ENCODE measurements around the gene KATNAL1.

Gene KATNAL1

DNA sequence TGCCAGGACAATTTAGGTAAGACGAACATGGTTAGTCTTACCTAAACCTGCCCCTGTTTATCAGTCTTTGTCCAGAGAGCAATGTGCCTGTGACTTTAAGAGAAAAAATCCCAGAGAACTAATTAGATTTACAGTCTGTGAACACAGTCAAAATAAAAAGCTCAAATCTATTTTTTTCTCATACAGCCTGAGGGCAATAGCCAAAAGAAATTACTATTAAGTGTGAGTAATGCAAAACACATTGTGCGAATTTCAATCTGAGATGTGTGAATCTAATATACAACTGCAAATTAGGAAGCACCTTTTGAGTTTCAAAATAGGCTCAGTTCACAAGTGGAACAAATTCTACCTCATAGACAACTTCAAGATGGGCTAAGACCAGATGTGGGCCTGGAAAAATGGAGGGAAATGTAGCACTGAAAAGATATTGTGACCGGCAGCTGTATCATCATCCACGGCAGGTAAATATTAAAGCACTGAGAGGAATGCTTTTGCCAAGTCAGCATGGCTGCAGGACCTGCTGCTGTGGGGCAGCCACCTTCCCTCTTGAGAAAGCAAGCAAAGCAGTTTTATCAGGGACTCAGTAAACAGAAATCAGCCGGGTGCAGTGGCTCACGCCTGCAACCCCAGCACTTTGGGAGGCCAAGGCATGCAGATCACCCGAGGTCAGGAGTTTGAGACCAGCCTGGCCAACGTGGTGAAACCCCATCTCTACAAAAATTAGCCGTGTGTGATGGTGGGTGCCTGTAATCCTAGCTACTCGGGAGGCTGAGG is 114.8 kb downstream of the KATNAL1 start:
- TF ChIP-seq, protein P1, sequence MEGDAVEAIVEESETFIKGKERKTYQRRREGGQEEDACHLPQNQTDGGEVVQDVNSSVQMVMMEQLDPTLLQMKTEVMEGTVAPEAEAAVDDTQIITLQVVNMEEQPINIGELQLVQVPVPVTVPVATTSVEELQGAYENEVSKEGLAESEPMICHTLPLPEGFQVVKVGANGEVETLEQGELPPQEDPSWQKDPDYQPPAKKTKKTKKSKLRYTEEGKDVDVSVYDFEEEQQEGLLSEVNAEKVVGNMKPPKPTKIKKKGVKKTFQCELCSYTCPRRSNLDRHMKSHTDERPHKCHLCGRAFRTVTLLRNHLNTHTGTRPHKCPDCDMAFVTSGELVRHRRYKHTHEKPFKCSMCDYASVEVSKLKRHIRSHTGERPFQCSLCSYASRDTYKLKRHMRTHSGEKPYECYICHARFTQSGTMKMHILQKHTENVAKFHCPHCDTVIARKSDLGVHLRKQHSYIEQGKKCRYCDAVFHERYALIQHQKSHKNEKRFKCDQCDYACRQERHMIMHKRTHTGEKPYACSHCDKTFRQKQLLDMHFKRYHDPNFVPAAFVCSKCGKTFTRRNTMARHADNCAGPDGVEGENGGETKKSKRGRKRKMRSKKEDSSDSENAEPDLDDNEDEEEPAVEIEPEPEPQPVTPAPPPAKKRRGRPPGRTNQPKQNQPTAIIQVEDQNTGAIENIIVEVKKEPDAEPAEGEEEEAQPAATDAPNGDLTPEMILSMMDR (IDR thresholded peaks at IDR 0.05): no peak

DNA sequence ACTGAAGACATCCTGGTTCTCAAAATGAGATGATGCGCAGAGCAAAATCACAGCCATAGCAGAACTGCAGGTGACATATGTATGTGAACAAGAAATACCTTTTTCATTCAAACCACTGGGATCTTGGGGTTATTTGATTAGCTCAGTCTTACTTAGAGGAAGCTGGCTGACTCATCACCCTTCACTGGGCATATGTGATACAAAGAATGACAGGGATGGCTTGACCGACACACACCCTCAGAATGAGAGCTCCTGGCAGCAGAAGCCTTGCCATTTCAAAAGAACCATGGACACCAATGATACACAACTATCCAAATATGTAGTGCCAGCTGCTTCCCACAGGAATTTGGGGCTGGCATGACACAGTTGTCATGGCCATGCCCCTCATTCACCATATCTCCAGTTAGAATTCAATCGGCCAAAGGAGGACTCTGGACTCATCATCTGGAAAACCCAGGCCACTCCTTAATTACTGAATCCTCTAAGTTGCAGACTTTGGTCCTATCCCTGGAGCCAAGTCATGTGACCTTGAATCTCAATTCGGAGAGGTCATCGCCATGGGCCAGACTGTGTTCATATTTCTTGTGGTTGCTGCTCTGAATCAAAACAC is 115.8 kb downstream of the KATNAL1 start:
- TF ChIP-seq, protein P1 (IDR thresholded peaks at IDR 0.05): no peak

DNA sequence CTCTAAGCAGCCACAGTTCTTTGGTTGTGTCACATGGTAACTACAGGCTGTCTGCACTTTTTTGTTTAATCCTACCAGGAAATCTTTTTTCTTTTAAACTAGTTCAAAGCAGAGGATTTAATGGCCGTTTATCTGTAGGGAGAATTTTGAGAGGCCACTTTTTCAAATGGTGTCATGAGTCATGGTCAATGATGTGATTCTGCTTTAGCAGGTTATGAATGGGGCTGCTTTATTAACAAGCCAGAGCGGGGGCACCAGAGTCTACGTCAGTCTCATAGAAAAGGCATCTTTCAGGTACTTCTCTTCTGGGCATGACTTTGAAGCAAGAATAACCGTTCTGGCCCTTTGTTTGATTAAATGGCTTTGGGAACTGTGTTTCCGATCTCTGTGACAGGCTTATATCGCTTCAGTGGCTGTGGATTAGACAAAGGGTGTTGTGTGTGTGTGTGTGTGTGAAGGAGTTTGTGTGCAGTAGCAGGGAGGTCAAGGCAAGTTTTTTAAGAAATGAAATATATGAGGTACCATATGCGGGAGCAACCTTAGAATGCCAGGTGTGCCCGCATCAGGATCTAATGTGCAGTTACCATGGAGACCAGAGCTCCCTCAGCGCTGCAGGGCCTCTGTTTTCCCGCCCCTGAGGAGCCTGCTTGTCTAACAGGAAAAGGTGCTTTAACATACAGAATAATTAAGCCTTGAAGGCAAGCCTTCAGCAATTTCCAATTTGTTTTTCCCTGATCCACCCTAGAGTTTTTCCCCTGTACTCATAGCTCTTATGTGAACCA is 120.5 kb downstream of the KATNAL1 start:
- TF ChIP-seq, protein P1 (IDR thresholded peaks at IDR 0.05): no peak

DNA sequence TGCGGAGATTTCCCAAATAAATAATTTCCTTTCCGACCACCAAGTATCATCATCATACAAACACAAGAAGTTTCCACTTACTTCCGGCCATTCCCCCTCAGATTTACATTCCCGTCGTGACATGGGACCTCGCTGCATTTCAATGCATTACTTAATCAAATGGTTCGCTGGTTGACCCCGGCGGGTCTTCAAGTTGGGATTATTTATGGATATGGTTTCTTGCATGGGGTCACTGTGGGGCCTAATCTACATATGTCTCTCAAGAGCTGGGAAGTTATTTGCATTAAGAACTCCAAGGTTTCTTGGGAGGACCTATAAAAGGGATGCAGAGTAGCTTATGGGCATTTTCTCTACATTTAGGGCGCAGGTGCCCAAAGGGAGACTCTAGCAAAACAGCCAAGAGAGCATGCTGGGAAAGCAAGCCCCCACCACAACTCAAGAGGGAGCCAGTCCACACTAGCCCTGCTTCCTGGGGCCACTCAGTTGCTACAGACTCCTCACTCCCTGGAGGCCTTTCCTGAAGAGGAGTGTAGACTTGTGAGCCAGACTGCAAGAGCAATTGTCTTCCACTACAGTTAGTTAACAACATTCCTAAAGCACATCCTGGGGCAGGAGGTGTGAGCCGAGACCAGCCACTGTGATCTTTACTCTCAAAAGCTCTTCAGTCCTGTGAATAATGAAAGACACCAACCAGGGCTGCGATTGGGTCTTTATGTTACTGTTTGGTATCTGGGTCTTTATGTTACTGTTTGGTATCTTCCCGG is 125.3 kb downstream of the KATNAL1 start:
- TF ChIP-seq, protein P1 (IDR thresholded peaks at IDR 0.05): no peak

DNA sequence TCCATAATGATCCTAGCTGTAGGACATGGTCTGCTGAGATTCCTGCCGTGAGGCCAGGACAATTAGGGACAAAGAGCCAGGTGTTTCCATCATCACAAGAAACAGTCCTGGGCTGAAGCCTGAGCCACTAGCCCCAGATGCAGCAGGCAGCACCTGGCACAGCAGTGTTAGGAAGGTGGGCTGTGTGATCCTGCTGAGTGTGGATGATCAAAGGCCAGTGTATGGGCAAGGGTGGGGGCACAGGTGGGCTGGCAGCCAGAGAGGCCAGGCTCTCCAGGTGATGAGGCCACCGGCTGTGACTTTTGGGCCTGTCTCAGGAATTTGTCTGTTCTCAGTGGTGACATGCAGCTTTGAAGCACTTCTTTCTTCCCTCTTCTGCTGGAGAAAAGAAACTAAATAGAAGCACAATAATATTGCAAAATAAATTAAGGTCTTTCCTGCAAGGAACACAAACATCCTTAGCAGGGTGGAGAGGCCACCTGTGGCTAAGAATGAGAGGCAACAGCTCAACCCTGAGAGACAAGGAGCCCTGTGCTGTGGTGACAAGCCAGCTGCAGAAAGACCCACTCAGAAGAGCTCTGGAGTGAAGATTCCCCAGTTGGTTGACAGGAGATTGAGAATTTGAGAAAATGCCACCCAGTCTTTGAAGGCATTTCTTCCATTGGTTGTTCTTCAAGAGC is 127.6 kb downstream of the KATNAL1 start:
- TF ChIP-seq, protein P1 (IDR thresholded peaks at IDR 0.05): no peak

DNA sequence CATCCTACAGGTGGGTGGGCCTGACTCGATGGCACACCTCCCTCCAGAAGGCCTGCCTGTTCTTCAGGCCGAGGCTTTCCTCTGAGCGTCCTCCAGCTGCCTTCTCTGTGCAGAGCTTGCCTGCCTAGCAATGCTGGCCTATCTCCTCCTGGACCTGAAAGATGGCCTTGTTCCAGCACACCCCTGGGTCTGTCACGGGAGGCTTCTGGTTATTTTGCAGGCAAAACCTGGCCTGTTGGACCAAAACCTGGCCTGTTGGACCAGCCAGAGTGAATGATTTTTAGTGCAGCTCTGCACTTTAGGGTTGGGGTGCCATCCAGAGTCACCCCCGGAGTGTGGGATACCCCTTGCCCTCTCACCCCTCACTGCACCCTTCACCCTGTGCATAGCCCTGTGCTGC is 128.4 kb downstream of the KATNAL1 start:
- TF ChIP-seq, protein P1 (IDR thresholded peaks at IDR 0.05): no peak
